GM21737 (cell line): ENCODE measurements around the gene LRRC15.

Experiments used
- ATAC-seq: cut with Tn5 transposase; IDR thresholded peaks from one replicate; pipeline ENCODE4 v1.9.1; 2021; ENCODE audit warnings: mild to moderate bottlenecking, moderate library complexity; ENCODE audit not compliant: unreplicated experiment

Gene LRRC15

DNA sequence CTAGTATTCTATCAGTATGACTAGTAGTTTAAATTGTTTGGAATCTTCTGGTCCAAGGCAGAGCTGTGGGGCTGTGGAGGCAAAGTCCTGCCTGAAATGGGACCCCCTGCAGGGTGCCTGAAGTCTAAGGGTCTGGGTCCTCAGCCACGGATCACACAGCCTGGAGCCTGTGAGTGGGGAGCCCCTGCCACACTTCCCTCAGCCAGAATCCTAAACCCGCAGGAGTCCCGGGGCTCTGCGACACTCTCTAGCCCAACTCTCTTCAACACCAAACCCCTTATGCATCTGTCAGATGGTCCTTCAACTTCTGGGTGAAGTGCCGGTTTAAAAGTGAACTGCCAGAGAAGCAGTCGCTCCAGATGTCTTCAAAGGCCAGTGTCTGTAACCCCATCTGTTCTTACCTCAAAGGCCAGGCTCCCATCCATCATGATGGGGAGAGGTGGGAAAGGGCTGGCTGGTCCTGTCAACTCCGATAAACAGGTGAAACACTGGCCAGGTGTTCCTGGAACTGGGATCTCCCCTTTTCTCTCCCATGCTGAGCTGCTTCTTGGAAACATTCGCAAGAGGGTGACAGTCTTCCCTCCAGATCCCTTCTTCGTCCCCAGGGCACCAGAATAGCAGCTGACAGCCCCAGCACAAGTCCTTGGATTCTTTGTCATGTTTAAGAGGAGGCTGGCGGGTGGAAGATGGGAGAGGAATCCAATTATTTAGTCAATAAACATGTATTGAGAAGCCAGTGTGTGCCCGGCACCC, 64.0 kb downstream of the LRRC15 start:
- ATAC-seq, result no peak
